Activated T-cell treated with anti-CD3 and anti-CD28 coated beads for 1 hour (primary cell): ENCODE results near the gene TCTA.

ENCODE experiments used
- DNase-seq: peaks from one replicate; pipeline ENCODE4 v3.0.0-alpha.2; 2020; ENCODE audit warnings: low read depth

Gene TCTA

GRCh38 chr3:49410846-49411534, 1.2 kb upstream of the TCTA start:
- DNase-seq = no peak

- peak; percentile 32 for DNase-seq
These were observed 672 bp upstream of the TCTA start for GRCh38 chr3:49411535-49411967.

GRCh38 chr3:49412632-49413337, 562 bp downstream of the TCTA start:
- DNase-seq = no peak

- DNase-seq = no peak
These were observed 1.1 kb downstream of the TCTA start for GRCh38 chr3:49413338-49413734.

GRCh38 chr3:49414753-49415152, 2.5 kb downstream of the TCTA start:
- DNase-seq = no peak

- peak; percentile 30 for DNase-seq
These were observed 3.8 kb downstream of the TCTA start for GRCh38 chr3:49415931-49416601.

- DNase-seq = no peak
These were observed 4.6 kb downstream of the TCTA start for GRCh38 chr3:49416867-49417266.

- no peak for DNase-seq
These were observed 5.4 kb downstream of the TCTA start for GRCh38 chr3:49417516-49418120.

- DNase-seq = no peak
These were observed 9.7 kb downstream of the TCTA start for GRCh38 chr3:49421890-49422378.

- no peak for DNase-seq
These were observed 10.4 kb downstream of the TCTA start, which contains the start of gene AMT for GRCh38 chr3:49422379-49423248. Gene AMT (minus strand): TSS chr3:49422473. CDS start chr3:49422450, 23 bp downstream.

- DNase-seq = no peak
These were observed 12.6 kb downstream of the TCTA start for GRCh38 chr3:49424816-49425215.

GRCh38 chr3:49427586-49427985, 15.4 kb downstream of the TCTA start:
- DNase-seq = no peak

GRCh38 chr3:49428752-49429080, 16.5 kb downstream of the TCTA start:
- no peak for DNase-seq

- no peak for DNase-seq
These were observed 22.5 kb downstream of the TCTA start for GRCh38 chr3:49434731-49435130.

GRCh38 chr3:49445391-49445790, 33.2 kb downstream of the TCTA start:
- DNase-seq = no peak

- DNase-seq = no peak
These were observed 41.4 kb downstream of the TCTA start for GRCh38 chr3:49453621-49454020.

- DNase-seq = no peak
These were observed 42.2 kb downstream of the TCTA start for GRCh38 chr3:49454458-49454857.

GRCh38 chr3:49454898-49455681, 42.9 kb downstream of the TCTA start:
- no peak for DNase-seq

- no peak for DNase-seq
These were observed 44.2 kb downstream of the TCTA start for GRCh38 chr3:49456466-49456865.

GRCh38 chr3:49460188-49460890, 48.1 kb downstream of the TCTA start:
- no peak for DNase-seq
